Lower leg skin (tissue), 4 donors: Measurements from ENCODE around the gene PDP2. TPM values are rescaled to one million over a fixed set of nuclear protein-coding genes. Genes with fewer than 3 reads are reported as not detected.

Experiments
- DNase-seq, 2 donors: peaks; one replicate each; pipeline ENCODE4 v3.0.0-alpha.2; 2019; ENCODE audit warnings: low spot score in 2 of 2
- H3K4me3 ChIP-seq: fragments of 200-600 bp; sonication (generic); 2 replicates; pipeline ENCODE4 v1.5.1; 2017; ENCODE audit warnings: mild to moderate bottlenecking, low read depth; ENCODE audit not compliant: poor library complexity, severe bottlenecking
- POLR2A ChIP-seq, 2 donors: fragments of 450-650 bp; IDR thresholded peaks; one replicate each; pipeline ENCODE4 v1.6.1; 2016 to 2017; ENCODE audit warnings: antibody characterized with exemption in 2 of 2, mild to moderate bottlenecking in 1 of 2, moderate library complexity in 1 of 2
- WGBS, 2 donors: methylation state at CpG; one replicate each; pipeline ENCODE4 v1.1.5; 2018; 5-methylcytosine and 5-hydroxymethylcytosine counted together
- intact Hi-C: fragments of 100-400 bp; cut with DNase I; formaldehyde crosslinking; loops from one replicate; pipeline ENCODE4 v1.15.0; 2023; ENCODE audit warnings: low total_unique reads
- total RNA-seq, 4 donors: library from RNA; depleted of rRNA; stranded (reverse); fragments of >200 nt; gene quantifications; one replicate each; pipeline ENCODE4 v1.1.0, GENCODE V29; 2016
- TF ChIP-seq, protein P1 (sequence below), 3 donors: fragments of 450-650 bp; IDR thresholded peaks; one replicate each; pipeline ENCODE4 v1.5.1; 2016; ENCODE audit warnings: antibody characterized with exemption in 3 of 3, mild to moderate bottlenecking in 3 of 3, moderate library complexity in 2 of 3

Gene PDP2
- total RNA-seq, 4 donors from 2014 or later = 3.2 to 8.8 (median 7.2) TPM

DNA sequence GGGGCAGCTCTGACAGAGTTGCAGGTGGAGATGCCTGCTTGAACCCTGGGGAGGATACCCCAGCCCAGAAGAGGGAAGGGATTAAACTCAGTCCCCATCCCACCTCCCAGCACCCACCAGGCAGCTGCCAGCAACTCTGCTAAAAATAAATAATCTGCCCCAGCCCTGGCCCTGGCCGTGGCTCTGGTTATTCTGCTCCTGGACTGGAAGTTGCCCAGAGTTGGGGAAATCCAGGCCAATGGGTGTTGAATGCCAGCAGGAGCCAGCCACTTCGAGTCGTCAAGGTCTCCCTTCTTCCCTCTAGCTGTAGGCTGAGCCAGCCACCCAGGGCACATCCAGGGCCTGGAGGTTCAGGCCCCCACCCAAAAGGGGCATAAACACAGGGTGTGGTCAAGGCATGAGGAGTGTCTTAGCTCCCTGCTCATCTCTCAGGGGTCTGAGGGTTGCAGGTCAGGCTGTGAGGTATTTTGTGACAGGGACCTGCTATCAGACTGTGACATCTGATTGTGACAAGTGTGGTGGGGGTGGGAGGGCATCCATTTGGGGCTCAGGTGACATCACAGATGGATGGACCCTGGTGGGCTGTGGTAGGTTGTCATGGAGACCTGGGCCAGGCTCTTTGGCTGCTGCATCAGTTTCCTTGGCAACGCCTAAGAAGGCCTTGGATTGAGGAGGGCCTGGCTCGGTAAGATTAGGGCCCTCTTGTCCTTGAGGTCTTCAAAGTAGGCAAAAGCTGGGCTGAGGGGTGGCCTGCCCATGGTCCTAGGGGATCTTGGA is 46.0 kb downstream of the PDP2 start:
- 54 to 72% methylated on average over 5 of the region's 5 CpGs for WGBS, 2 donors
- DNase-seq = no peak
- intact Hi-C loops = no loop called here
- no peak overlapping the region for H3K4me3 ChIP-seq
- no peak for TF ChIP-seq POLR2A (IDR thresholded peaks at IDR 0.05)
- TF ChIP-seq, protein P1, sequence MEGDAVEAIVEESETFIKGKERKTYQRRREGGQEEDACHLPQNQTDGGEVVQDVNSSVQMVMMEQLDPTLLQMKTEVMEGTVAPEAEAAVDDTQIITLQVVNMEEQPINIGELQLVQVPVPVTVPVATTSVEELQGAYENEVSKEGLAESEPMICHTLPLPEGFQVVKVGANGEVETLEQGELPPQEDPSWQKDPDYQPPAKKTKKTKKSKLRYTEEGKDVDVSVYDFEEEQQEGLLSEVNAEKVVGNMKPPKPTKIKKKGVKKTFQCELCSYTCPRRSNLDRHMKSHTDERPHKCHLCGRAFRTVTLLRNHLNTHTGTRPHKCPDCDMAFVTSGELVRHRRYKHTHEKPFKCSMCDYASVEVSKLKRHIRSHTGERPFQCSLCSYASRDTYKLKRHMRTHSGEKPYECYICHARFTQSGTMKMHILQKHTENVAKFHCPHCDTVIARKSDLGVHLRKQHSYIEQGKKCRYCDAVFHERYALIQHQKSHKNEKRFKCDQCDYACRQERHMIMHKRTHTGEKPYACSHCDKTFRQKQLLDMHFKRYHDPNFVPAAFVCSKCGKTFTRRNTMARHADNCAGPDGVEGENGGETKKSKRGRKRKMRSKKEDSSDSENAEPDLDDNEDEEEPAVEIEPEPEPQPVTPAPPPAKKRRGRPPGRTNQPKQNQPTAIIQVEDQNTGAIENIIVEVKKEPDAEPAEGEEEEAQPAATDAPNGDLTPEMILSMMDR (IDR thresholded peaks at IDR 0.05) = no peak

DNA sequence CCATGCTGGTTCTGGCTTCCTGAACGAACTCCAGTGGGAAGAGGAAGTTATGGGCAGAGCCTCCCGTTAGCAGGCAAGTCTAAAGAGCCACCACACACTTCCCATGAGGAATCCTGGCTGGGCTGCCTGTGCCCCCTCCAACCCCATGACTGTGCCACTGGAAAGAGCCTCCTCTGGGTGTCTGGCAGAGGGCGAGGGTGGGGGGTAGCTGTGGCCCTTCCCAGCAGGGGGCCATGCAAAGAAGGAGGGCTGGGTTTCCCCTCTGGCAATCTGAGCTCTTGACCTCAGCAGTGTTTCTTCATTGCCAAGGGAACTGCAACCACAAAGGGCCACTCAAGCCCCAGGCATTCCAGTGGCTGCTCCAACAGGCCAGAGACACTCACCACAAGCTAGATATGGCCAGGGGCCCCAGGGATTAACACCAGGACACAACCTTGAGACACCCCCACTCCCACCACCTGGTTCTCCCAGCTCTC is 46.7 kb downstream of the PDP2 start:
- TF ChIP-seq, protein P1 (IDR thresholded peaks at IDR 0.05) = no peak
- TF ChIP-seq POLR2A (IDR thresholded peaks at IDR 0.05) = no peak
- no peak overlapping the region for H3K4me3 ChIP-seq
- WGBS, 2 donors = 52 to 63% methylated on average over 2 to 3 of the region's 3 CpGs
- DNase-seq = no peak
- intact Hi-C loops = no loop called here

DNA sequence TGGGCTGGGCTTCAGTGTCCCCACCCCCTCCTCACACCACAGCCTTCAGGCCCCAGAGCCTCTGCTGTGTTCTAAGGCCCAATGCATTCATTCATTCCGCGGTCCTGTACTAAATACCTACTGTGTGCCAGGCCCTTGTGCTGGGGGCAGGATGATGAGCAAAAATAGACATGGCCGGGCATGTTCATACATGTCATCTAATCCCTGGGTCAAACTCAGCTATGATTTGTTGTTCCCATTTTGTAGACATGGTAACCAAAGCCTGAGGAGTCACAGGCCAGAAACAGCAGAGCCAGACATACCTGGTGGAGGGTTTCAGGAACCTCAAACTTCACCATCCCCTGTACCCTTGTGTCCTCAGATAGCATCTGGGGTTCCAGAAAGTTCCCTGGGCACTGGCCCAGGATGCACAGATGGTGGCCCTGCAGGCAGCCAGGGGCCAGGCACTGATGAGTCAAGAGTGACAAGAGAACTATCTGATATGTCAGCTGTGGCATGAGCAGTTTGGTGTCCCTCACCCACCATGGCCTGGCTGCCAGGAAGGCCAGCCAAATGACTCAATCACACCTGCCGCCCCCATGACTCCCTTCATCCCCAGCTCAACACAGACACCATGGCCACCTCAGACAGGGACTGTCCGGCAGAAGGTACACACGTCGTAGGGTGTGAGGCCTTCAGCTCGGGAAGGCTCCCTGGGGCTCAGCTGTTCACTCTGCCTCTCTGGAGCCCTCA is 47.8 kb downstream of the PDP2 start:
- no peak for DNase-seq
- no peak for TF ChIP-seq POLR2A (IDR thresholded peaks at IDR 0.05)
- TF ChIP-seq, protein P1 (IDR thresholded peaks at IDR 0.05) = no peak
- H3K4me3 ChIP-seq = no peak overlapping the region
- intact Hi-C loops = no loop called here
- 77 to 83% methylated on average over 8 of the region's 8 CpGs for WGBS, 2 donors

DNA sequence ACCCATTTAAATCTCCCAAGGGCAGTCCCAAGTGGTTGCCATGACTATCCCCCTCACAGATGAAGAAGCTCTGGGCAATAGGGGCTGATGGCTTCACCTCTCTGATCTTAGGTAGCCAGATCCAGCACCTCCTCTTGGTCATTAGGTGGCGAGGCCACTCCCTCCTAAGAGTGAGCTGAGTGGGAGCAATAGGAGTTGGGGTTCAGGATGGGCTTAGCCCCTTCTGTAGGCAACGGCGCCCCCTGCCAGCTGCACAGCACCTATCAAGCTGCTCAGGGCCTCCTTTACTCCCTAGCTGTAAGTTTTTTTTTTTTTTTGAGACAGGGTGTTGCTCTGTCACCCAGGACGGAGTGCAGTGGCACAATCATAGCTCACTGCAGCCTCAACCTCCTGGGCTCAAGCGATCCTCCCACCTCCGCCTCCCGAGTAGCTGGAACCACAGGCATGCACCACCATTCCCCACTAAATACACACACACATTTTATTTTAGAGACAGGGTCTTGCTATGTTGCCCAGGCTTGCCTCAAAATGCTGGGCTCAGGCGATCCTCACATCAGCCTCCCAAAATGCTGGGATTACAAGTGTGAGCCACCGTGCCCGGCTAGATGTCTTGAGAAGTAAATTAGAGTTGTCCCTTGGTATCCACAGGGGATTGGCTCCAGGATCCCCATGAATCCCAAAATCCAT is 48.5 kb downstream of the PDP2 start:
- H3K4me3 ChIP-seq = no peak overlapping the region
- 78 to 84% methylated on average over 9 to 10 of the region's 10 CpGs for WGBS, 2 donors
- no peak for TF ChIP-seq POLR2A (IDR thresholded peaks at IDR 0.05)
- TF ChIP-seq, protein P1 (IDR thresholded peaks at IDR 0.05) = no peak
- intact Hi-C loops = no loop called here
- DNase-seq = no peak

DNA sequence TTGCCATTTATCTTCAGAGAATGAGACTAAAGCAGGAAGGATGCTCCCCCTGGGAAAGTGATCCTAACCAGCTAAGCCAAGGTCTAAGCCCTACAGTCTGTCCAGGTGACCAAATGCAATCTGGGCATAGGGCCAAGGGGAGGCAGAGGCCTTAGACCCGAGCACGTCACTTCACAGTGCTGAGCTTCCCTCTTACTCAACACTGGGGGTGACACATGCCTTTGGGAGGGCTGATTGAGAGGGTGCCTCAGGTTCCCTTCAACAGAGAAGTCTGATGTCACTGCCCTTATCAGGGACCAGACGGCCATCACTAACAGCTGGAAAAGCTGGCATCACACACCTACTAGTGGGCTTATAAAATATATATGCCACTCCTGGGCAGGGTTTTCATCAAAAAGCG is 49.9 kb downstream of the PDP2 start:
- no peak overlapping the region for H3K4me3 ChIP-seq
- 60 to 67% methylated on average over 4 of the region's 4 CpGs for WGBS, 2 donors
- TF ChIP-seq, protein P1 (IDR thresholded peaks at IDR 0.05) = no peak
- TF ChIP-seq POLR2A (IDR thresholded peaks at IDR 0.05) = no peak
- intact Hi-C loops = no loop called here
- no peak for DNase-seq
